Measurements from ENCODE around the gene TSPAN16. TPM values are rescaled to one million over a fixed set of nuclear protein-coding genes. Genes with fewer than 3 reads are reported as not detected.

The TSPAN16 gene
- total RNA-seq, 3 donors from 2014 or later: not detected

DNA sequence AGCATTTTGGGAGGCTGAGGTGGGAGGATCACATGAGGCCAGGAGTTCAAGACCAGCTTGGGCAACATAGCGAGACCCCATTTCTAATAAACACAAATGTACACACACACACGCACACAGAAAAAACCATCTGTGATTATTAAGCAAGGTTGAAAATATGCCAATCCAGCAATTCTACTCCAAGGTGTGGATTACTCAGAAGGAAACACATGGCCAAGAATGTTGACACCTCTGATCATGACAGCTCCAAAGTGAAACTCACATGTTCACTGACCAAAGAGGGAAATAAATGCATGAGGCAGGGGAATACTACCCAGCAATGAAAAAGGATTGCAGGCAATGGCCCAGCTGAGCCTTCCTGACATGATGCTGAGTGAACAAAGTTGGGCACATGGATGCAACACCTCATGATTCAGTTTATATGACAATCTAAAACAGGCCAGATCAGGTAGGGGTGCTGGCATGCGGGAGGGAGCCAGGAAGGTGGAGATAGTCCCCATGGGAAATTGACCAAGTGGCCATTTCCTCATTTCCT lies 38.0 kb upstream of the TSPAN16 start:
- TF ChIP-seq, protein P1, sequence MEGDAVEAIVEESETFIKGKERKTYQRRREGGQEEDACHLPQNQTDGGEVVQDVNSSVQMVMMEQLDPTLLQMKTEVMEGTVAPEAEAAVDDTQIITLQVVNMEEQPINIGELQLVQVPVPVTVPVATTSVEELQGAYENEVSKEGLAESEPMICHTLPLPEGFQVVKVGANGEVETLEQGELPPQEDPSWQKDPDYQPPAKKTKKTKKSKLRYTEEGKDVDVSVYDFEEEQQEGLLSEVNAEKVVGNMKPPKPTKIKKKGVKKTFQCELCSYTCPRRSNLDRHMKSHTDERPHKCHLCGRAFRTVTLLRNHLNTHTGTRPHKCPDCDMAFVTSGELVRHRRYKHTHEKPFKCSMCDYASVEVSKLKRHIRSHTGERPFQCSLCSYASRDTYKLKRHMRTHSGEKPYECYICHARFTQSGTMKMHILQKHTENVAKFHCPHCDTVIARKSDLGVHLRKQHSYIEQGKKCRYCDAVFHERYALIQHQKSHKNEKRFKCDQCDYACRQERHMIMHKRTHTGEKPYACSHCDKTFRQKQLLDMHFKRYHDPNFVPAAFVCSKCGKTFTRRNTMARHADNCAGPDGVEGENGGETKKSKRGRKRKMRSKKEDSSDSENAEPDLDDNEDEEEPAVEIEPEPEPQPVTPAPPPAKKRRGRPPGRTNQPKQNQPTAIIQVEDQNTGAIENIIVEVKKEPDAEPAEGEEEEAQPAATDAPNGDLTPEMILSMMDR (IDR thresholded peaks at IDR 0.05): no peak
- no peak for TF ChIP-seq POLR2A (IDR thresholded peaks at IDR 0.05)
- TF ChIP-seq POLR2AphosphoS5 (IDR thresholded peaks at IDR 0.05): no peak
- Histone ChIP-seq H3K27me3 (no peaks in the 10 kb centered on the region), H3K4me1 (peaks cover 0 to 4% of the 10 kb centered on the region in 2 donors), H3K4me3 (no peak overlapping the region), H3K9me3 (no peaks in the 10 kb centered on the region), H3K27ac (no peak overlapping the region), H3K36me3 (no peaks in the 10 kb centered on the region)
- no peak for DNase-seq (ENCODE audit: low spot score in 2 of 2)
- intact Hi-C loops (cut with DNase I; ENCODE audit: low total_unique reads): no loop called here

- no peak for TF ChIP-seq POLR2A (IDR thresholded peaks at IDR 0.05)
- TF ChIP-seq POLR2AphosphoS5 (IDR thresholded peaks at IDR 0.05): no peak
- TF ChIP-seq, protein P1 (IDR thresholded peaks at IDR 0.05): no peak
- peak overlapping the region; percentile 85 to 95 for H3K27ac ChIP-seq
- peak overlapping the region in 2 of 3 donors; percentile 92 to 100 for H3K4me3 ChIP-seq
- H3K4me1 ChIP-seq: peaks cover 0 to 5% of the 10 kb centered on the region in 2 donors
- H3K27me3 ChIP-seq: no peaks in the 10 kb centered on the region
- no peaks in the 10 kb centered on the region for H3K36me3 ChIP-seq
- intact Hi-C loops (cut with DNase I; ENCODE audit: low total_unique reads): no loop called here
- no peak for DNase-seq (ENCODE audit: low spot score in 2 of 2)
- H3K9me3 ChIP-seq: no peaks in the 10 kb centered on the region
Observed at GRCh38 chr19:11260996-11261395, 35.0 kb upstream of the TSPAN16 start.

DNA sequence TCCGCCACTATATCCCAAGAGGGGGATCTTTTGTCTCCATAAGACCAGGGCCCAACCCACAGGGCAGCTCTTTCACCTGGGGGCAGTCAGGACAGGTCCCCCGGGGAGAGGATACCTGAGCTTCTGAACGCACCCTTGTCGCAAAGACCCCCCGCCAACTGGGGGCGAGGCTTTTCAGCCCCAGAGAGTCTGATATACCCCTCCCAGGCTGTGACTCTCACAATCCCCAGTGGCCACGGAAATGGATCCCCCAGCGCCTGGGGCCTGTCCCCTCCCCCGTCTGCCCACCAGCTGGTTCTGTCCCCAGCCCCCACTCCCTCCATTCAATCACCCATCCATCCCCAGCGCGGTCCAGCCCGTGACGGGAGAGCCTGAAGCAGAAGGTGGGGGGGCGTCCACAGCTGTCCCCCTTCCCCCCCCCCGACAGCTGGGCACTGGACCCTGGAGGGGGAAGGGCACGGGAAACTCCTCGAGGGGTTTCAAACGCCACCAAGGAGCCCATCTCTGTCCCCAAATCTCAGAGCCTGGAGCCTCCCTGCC lies 34.5 kb upstream of the TSPAN16 start:
- intact Hi-C loops (cut with DNase I; ENCODE audit: low total_unique reads): no loop called here
- Histone ChIP-seq H3K27me3 (no peaks in the 10 kb centered on the region), H3K36me3 (no peaks in the 10 kb centered on the region), H3K4me3 (peak overlapping the region; percentile 92 to 100 (median 96)), H3K9me3 (no peaks in the 10 kb centered on the region), H3K27ac (peak overlapping the region; percentile 85 to 95), H3K4me1 (peaks cover 0 to 5% of the 10 kb centered on the region in 2 donors)
- no peak for DNase-seq (ENCODE audit: low spot score in 2 of 2)
- TF ChIP-seq, protein P1 (IDR thresholded peaks at IDR 0.05): no peak
- TF ChIP-seq POLR2AphosphoS5 (IDR thresholded peaks at IDR 0.05) (no peak), POLR2A (IDR thresholded peaks at IDR 0.05) (no peak)

DNA sequence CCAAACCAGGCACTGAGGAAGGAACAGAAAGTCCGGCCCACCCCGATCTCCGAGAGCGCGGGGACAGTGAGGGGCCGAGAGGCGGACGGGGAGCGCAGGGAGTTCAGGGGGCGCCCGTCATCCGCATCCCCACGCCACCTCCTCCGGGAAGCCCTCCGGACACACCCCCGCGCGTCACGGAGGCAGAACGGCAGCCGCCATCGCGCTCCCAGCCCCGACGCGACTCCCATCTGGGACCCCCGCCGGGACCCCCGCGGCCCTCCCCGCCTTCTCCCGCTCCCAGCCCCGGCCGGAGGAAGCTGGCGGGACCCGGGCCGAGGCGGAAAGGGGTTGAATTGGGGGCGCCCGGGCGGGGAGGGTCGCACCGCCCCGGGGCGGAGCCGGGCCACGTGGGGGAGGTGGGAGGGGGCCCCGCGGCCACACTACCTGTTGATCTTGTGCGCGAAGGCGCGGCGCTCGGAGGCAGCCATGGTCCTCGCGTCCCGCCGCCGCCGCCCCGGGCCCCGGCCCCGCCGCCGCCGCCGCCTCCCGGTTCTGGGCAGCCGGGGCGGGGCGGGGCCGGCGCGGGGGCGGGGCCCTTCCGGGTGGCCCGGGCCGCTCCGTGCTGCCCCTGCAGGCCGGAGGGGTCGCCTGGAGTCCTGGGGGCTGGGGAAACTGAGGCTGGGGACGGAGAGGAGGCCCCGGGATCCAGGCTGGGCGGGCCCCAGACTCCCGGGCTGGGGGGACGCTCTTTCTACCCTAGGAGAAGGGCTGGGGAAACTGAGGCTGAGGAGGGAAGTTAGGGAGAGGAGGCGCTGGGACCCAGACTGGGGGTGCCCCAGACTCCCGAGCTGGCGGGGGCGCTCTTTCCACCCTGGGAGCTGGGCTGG lies 33.8 kb upstream of the TSPAN16 start, which contains the start of gene DOCK6:
DOCK6 (minus strand) TSS at position 554 of the 869 bp plus-strand sequence; CDS start at position 470, 84 bp downstream.
- peak within 1 kb of the TSS; percentile 92 to 100 (median 96) for H3K4me3 ChIP-seq
- DNase-seq (ENCODE audit: low spot score in 2 of 2): peak in 1 of 2 donors; percentile 33
- no peak for TF ChIP-seq POLR2A (IDR thresholded peaks at IDR 0.05)
- TF ChIP-seq, protein P1 (IDR thresholded peaks at IDR 0.05): peak in 2 of 3 donors; percentile 29 to 43
- no peaks in the 10 kb centered on the region for H3K9me3 ChIP-seq
- intact Hi-C loops (cut with DNase I; ENCODE audit: low total_unique reads): no loop called here
- peak within 1 kb of the TSS; percentile 85 to 95 for H3K27ac ChIP-seq
- H3K27me3 ChIP-seq: no peaks in the 10 kb centered on the region
- no peaks in the 10 kb centered on the region for H3K36me3 ChIP-seq
- H3K4me1 ChIP-seq: peaks cover 0 to 5% of the 10 kb centered on the region in 2 donors

Data from breast epithelium (tissue), 4 donors.